HL-60/S4 (cell line): ENCODE data around the gene KCNA5.

Experiments used
- in situ Hi-C: fragments of 300-500 bp; cut with MboI; formaldehyde crosslinking; loops from 2 replicates; pipeline ENCODE4 v1.14.3; 2022; ENCODE audit warnings: low sequenced_read_pairs

The KCNA5 gene

GRCh38 chr12:5026342-5026938, 17.2 kb upstream of the KCNA5 start:
- in situ Hi-C loops, result no loop called here

DNA sequence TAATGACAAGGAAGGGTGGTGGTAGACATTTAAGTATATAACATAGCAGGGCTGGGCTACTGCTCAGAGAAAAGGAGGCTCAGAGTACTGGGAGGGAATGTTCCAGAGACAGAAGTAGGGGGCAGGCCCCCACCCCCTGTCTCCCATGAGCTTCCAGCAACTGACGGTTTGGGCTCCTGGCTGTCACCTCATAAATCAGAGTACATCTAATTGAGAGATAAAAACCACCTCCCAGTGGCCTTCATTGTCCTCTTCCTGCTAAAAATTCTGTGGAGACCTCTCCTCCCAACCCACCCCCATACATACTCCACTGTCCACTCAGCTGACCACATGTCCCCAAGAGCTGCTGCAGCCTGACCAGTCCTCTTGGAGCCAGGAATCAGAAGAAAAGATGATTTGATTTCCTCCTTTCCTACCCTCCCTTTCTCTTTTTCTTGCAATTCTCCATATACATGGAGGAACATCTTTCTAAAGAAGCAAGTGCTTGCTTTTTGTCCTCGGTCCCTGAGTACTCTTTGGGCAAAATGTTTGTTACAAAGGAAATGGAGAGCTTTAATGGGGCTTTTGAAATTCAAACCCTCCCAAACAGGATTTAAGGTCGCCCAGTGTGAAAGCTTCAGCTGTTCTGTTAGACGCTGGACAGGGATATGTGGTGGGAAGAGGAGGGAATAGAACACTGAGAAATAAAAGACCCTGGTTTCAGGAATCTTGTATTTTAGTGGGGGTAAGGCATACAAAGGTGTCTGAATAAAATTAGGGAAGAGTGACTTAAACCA, 16.4 kb upstream of the KCNA5 start:
- in situ Hi-C loops, result no loop called here

DNA sequence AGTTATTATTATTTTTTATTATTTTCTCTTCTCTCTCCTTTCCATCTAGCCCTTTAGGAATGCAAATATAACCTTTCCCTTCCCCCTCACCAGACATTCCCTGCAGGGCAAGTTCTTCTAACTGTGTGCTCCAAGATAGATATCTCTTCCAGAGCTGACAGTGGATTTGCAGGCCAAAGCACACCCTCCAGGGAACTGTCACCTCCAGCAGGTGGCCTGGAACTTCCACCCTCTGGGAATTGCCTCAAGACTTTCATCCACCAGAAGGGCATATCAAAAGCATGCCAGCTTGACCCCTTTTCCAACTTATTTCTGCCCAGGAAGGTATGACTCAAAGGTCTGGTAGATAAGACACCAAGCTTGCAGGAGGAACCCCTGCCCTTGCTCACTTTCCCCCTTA, 13.6 kb upstream of the KCNA5 start:
- in situ Hi-C loops, result no loop called here

DNA sequence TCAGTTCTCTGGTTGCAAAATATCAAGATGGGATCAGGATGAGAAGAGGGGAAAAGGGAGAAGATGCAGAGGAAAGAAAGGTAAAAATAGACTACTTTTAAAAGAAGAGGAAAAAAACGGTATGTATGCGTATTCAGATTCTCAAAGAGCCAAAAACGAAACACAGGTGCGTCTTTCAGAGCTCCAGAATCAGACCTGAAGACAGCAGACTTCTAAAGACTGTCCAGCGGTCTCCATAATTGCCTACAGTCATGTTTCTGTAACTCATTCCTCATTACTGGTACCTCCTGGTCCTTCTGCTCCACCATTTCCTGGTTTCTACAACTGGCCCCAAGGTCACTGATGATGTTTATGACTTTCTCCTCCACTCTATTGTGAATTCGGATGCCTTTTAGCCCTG, 12.4 kb upstream of the KCNA5 start:
- in situ Hi-C loops, result no loop called here

DNA sequence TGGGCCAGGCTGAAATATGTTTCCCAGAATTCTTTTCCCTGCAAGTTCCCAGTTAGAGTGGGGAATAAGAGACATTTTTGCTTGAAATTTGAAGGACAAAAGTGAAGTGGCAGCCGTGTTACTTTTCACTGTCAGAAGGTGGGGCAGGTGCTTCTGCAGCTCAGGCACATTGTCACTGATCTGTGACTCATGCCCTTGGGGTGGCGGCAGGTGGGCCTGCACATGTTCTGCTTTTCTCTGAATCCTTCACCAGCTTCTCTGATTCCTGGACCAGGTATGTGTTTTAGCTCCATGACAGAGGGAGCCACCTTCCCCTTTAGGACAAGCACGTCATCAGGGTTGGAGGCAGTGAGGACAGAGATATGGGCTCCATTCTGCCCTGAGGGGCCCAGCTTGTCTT, 11.7 kb upstream of the KCNA5 start:
- in situ Hi-C loops, result no loop called here

DNA sequence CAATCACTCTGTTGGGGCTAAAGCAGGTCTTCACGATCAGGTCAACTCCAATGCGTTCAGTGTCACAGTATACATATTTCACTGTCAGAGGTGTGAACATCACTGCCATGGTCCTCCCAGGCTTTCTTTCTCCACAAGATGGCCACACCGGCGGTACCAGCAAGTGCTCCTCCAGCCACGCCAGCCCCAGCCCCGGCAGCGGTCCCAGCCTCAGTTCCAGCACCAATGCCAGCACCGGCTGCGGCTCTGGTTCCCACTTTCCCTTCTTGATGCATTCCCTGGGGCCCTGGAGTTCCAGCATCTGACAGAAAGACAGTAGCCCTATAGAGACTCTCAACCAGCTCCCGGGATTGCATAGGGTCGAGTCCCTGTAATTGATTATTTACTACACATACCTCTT, 10.9 kb upstream of the KCNA5 start:
- in situ Hi-C loops, result no loop called here

DNA sequence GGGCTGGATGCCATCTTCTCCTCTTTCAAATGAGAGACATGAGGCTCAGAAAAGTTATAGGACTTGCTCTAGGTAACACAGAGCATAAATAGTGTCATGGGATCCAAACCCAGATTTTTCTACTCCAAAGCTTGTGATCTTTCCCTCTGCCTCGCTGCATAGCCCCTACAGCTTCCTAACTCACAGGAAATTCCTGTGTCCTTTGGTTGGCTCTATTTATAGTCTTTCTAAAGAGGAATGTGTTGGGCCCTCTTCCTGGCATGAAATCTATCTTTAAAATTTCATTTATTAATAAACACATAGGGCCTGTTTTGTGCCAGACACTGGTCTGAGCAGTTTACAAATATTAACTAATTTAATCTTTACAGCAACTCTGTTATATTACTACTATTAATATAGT, 9.8 kb upstream of the KCNA5 start:
- in situ Hi-C loops, result no loop called here

GRCh38 chr12:5034603-5035002, 9.1 kb upstream of the KCNA5 start:
- in situ Hi-C loops, result no loop called here

DNA sequence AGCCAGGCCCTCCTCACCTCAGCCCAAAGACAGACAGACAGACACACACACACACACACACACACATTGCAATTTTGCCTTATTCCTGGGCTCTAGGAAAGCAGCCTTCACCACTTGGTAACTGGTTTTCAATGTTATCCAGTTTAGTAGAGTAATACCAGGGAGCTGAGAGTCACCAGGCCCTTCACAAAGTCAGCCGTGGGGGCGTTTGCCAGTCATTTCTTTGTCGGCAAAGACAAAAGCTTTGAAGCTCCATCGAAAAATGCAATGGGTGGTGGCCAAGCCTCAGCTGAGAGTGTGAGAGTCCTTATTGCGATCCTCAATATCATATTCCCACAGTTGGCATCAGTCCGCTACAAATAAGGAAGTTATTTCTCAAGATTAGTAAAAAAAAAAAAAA, 8.1 kb upstream of the KCNA5 start:
- in situ Hi-C loops, result no loop called here

GRCh38 chr12:5036031-5036430, 7.6 kb upstream of the KCNA5 start:
- in situ Hi-C loops, result no loop called here

DNA sequence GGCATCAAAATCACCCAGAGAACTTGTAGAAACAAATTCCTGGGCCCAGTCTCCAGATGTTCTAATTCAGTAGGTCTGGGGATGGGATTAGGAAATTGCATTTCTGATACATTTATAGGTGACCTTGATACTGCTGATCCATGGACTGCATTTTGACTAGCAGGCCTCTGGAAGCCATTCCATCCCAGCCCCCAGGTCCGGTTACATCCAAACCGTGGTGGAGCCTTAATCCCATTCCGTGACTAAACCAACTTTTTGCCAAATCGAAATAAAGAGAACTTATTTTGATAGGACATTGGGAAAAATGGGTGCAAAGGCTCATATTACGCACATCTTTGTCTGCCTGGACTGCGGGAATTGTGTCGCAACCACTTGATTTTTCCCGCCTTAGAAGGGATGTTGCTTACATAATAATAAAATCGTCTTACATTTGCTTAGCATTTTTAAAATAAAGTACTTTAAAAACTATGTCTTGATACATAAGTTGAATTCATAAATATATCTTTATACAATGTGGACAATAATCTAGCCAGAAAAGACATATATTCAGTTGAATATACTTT, 5.8 kb upstream of the KCNA5 start:
- in situ Hi-C loops, result no loop called here

DNA sequence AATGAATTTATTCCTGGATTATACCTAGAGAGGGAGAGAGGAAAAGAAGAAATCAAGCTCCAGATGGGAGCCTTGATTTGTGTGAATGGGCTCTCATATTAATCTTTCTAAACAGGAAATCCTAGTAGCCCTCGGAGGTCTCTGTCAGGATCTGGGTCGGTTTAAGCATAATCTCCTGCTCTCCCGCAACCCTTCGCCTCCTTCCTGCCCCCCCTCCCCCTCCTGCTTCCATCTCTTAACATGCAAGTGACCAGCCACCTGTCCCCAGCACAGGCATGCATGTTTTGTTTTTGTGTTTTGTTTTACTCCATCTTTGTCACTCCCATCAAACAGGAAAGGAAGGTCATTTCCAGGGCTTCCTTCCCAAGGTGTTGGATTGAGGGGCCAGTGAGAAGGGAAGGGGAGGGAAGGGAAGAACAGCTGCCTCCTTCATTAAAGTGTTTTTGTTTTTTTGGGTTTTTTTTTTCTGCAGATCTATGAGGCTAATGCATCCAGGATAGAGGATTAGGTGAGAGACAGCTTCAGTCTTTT, 4.8 kb upstream of the KCNA5 start:
- in situ Hi-C loops, result no loop called here

GRCh38 chr12:5039815-5040214, 3.9 kb upstream of the KCNA5 start:
- in situ Hi-C loops, result no loop called here

DNA sequence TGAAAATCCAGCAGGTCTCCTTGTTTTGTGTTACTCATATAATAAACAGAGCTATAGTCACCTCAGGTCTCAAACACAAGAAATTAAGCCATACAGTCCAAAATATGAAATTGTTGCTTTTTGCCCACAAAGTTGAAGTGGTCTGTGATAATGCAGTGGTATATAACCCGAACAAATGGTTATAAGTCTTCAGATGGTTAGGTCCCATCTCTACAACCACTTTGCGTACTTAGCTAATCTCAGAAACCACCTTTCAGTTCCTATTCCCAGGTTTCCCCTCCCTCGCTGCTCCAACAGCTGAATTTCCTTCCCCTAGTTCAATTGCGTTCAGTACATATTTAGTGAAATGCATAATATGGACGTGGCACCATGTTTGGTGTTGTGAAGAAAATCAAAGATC, 3.3 kb upstream of the KCNA5 start:
- in situ Hi-C loops, result no loop called here

GRCh38 chr12:5044420-5045295, 979 bp downstream of the KCNA5 start:
- in situ Hi-C loops, result no loop called here

- in situ Hi-C loops, result no loop called here
These were observed 3.4 kb downstream of the KCNA5 start for GRCh38 chr12:5047094-5047493.

DNA sequence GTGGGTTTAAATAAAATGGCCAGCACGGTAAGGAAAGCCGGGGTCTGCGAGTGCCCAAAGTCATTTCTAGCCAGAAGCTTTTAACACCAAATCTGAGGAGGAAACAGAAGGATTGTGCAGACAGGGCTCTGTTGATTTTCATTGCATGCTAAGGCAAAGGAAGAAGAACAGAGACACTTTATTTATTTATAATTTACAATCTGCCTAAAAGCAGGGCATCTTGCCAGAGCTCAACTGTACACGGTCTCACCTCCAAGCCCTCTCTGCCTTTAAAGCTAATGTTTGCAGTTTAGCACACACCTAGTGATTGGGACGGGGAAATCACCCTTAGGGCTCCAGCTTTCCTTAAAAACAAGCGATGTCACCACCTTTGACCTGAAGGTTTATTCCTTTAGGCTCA, 4.0 kb downstream of the KCNA5 start:
- in situ Hi-C loops, result no loop called here

DNA sequence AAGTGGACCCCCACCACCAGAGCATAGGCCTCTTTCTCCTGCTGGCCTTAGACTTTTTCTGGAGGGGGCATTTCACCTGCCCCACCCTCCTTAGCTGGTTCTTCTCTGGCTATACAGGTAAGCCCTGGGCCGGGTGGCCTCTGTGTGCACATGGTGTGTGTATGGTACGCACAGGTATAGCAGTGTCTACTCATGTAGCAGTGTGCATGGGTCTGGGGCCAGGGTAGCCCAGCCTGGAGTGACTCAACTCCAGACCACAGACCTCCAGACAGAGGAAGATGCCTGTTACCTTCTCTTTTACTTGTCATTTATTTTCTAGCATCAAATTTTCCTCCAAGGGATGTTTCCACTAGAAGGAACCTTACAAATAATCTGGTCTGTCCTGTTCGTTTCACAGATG, 6.9 kb downstream of the KCNA5 start:
- in situ Hi-C loops, result no loop called here

DNA sequence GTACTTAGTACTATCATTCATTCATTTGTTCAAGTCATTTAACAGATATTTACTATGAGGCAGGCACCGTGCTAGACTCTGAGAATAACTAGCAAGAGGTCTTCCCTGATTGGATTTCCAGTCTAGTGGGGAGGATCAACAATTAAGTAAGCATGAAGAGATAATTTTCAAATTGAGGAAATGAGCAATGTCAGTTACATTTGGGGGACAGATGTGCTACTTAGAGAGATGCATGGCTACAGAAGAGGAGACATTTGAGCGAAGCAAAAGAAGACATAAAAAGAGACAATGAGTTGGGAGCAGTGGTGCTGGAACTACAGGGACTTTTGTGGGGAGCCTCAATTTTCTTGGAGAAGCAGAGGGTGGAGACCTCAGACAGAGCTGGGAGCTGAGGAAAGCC, 7.7 kb downstream of the KCNA5 start:
- in situ Hi-C loops, result no loop called here

GRCh38 chr12:5051913-5052312, 8.2 kb downstream of the KCNA5 start:
- in situ Hi-C loops, result no loop called here

- in situ Hi-C loops, result no loop called here
These were observed 8.7 kb downstream of the KCNA5 start for GRCh38 chr12:5052348-5052747.
